Measurements from ENCODE around the gene APBA2. TPM values are rescaled to one million over a fixed set of nuclear protein-coding genes. Genes with fewer than 3 reads are reported as not detected.
A peak's percentile ranks its signal among the peaks of the same experiment; 100 is the strongest.

Gene APBA2
- total RNA-seq, 1 experiment from 2014 or later, result 11.2 TPM

GRCh38 chr15:29016518-29016917 lies 130.7 kb downstream of the APBA2 start (continued):
- no peak for TF ChIP-seq ATF3 (CRISPR knock-in tag; conservative IDR thresholded peaks at IDR 0.05)
- TF ChIP-seq PRRX2 (CRISPR knock-in tag; IDR thresholded peaks at IDR 0.05), result no peak
- TF ChIP-seq CDX4 (CRISPR knock-in tag; IDR thresholded peaks at IDR 0.05; ENCODE audit: borderline replicate concordance), result no peak
- no peak for TF ChIP-seq MLX (CRISPR knock-in tag; IDR thresholded peaks at IDR 0.05)
- TF ChIP-seq ATF2 (CRISPR knock-in tag; IDR thresholded peaks at IDR 0.05; ENCODE audit: borderline replicate concordance, low read depth), result no peak
- TF ChIP-seq USF2 (CRISPR knock-in tag; IDR thresholded peaks at IDR 0.05), result no peak

- H3K36me3 Mint-ChIP-seq, result no peaks in the 10 kb centered on the region
- ATAC-seq (peak; percentile 99), DNase-seq (ENCODE audit: low spot score) (peak; percentile 68)
- H3K4me3 Mint-ChIP-seq, result no peak overlapping the region
- ChIA-PET CTCF (interaction anchor here (0.6 to 1.3 kb wide), 17 partner anchors 10 to 104 kb away, joined by 3 to 22 read pairs (median 4); no protein-coding TSS in a partner anchor), POLR2A (interaction anchor here (0.6 kb wide), 1 partner anchor 348 kb away, joined by 3 read pairs; no protein-coding TSS in a partner anchor)
- TF ChIP-seq CDX4 (CRISPR knock-in tag; IDR thresholded peaks at IDR 0.05; ENCODE audit: borderline replicate concordance) (no peak), ZNF425 (CRISPR knock-in tag; conservative IDR thresholded peaks at IDR 0.05) (no peak), CREB1 (CRISPR knock-in tag; IDR thresholded peaks at IDR 0.05) (no peak), ZNF396 (CRISPR knock-in tag; IDR thresholded peaks at IDR 0.05; ENCODE audit: borderline replicate concordance) (no peak)
- H3K27ac Mint-ChIP-seq, result peak overlapping the region; percentile 12; the same call in 1 of the 2 replicates
- no peaks in the 10 kb centered on the region for H3K9me3 Mint-ChIP-seq
- peaks cover 22% of the 10 kb centered on the region for H3K4me1 Mint-ChIP-seq
- no peaks in the 10 kb centered on the region for H3K27me3 Mint-ChIP-seq (ENCODE audit: low read depth)
These were observed 132.5 kb downstream of the APBA2 start for GRCh38 chr15:29018120-29018805.

- CTCF ChIA-PET, result interaction anchor here (0.6 to 2.1 kb wide), 18 partner anchors 11 to 103 kb away, joined by 3 to 22 read pairs (median 4); no protein-coding TSS in a partner anchor
These were observed 133.5 kb downstream of the APBA2 start for GRCh38 chr15:29018995-29019976.

More at GRCh38 chr15:29018995-29019976, 133.5 kb downstream of the APBA2 start:
- Mint-ChIP-seq H3K9me3 (no peaks in the 10 kb centered on the region), H3K4me1 (peaks cover 22% of the 10 kb centered on the region), H3K27ac (no peak overlapping the region), H3K36me3 (no peaks in the 10 kb centered on the region), H3K4me3 (no peak overlapping the region), H3K27me3 (ENCODE audit: low read depth) (no peaks in the 10 kb centered on the region)
- TF ChIP-seq OVOL2 (CRISPR knock-in tag; IDR thresholded peaks at IDR 0.05; ENCODE audit: borderline replicate concordance) (no peak), ZNF317 (CRISPR knock-in tag; IDR thresholded peaks at IDR 0.05; ENCODE audit: borderline replicate concordance, low read depth) (no peak), NFE2L1 (CRISPR knock-in tag; IDR thresholded peaks at IDR 0.05) (no peak), TCF7 (CRISPR knock-in tag; IDR thresholded peaks at IDR 0.05; ENCODE audit: low read depth) (no peak), SP1 (CRISPR knock-in tag; conservative IDR thresholded peaks at IDR 0.05) (no peak), MAX (CRISPR knock-in tag; IDR thresholded peaks at IDR 0.05) (no peak)
- ATAC-seq, result peak; percentile 43
- no peak for DNase-seq (ENCODE audit: low spot score)
- POLR2A ChIA-PET, result interaction anchor here (0.6 kb wide), 1 partner anchor 349 kb away, joined by 3 read pairs; no protein-coding TSS in a partner anchor
